ENCODE data around the gene INIP.
"Not testable (repeated sequence)": the region's sequence is repeated elsewhere in the genome, so short reads cannot be mapped to it uniquely, and the experiment has no call there.

GRCh38 chr9:112673221-112673620 lies 44.7 kb downstream of the INIP start:
- not testable (repeated sequence) for TF ChIP-seq CTCF (IDR thresholded peaks at IDR 0.05); EZH2 (IDR thresholded peaks at IDR 0.05; ENCODE audit: borderline replicate concordance, insufficient read depth, low read depth, low read length, poor library complexity, severe bottlenecking)

Data from B cell (primary cell).